ENCODE results near the gene SDC1.

- TF ChIP-seq CTCF (IDR thresholded peaks at IDR 0.05) (no peak), EP300 (IDR thresholded peaks at IDR 0.05) (no peak)
Observed at GRCh38 chr2:20188201-20188600, 36.7 kb downstream of the SDC1 start.

Measured in ovary (tissue), 3 donors.